ENCODE measurements around the gene ERMAP.

- no peak for TF ChIP-seq USF1 (IDR thresholded peaks at IDR 0.05; ENCODE audit: borderline replicate concordance, extremely low read length, insufficient read depth, low read depth, low read length)
- TF ChIP-seq CHD1 (IDR thresholded peaks at IDR 0.05; ENCODE audit: low read depth, low read length): no peak
- no peak for TF ChIP-seq HCFC1 (IDR thresholded peaks at IDR 0.05; ENCODE audit: low read length)
- no peak for TF ChIP-seq POLR2A (IDR thresholded peaks at IDR 0.05; ENCODE audit: low read depth, low read length)
- TF ChIP-seq ELK1 (IDR thresholded peaks at IDR 0.05; ENCODE audit: low read depth, low read length): no peak
- no peak for TF ChIP-seq POLR2AphosphoS5 (IDR thresholded peaks at IDR 0.05; ENCODE audit: low read length)
- no peak for TF ChIP-seq ATF7 (IDR thresholded peaks at IDR 0.05; ENCODE audit: low read depth)
- TF ChIP-seq EZH2 (IDR thresholded peaks at IDR 0.05; ENCODE audit: borderline replicate concordance, control insufficient read depth, low read depth, low read length): no peak
- TF ChIP-seq, protein P1, sequence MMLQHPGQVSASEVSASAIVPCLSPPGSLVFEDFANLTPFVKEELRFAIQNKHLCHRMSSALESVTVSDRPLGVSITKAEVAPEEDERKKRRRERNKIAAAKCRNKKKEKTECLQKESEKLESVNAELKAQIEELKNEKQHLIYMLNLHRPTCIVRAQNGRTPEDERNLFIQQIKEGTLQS (IDR thresholded peaks at IDR 0.05; ENCODE audit: borderline replicate concordance, extremely low read depth, low read depth, low read length): no peak
- no peak for TF ChIP-seq ETV6 (conservative IDR thresholded peaks at IDR 0.05 in 1 of 2, IDR thresholded peaks at IDR 0.05 in 1 of 2; ENCODE audit: borderline replicate concordance in 1 of 2, low read depth in 1 of 2)
- TF ChIP-seq, protein P2, sequence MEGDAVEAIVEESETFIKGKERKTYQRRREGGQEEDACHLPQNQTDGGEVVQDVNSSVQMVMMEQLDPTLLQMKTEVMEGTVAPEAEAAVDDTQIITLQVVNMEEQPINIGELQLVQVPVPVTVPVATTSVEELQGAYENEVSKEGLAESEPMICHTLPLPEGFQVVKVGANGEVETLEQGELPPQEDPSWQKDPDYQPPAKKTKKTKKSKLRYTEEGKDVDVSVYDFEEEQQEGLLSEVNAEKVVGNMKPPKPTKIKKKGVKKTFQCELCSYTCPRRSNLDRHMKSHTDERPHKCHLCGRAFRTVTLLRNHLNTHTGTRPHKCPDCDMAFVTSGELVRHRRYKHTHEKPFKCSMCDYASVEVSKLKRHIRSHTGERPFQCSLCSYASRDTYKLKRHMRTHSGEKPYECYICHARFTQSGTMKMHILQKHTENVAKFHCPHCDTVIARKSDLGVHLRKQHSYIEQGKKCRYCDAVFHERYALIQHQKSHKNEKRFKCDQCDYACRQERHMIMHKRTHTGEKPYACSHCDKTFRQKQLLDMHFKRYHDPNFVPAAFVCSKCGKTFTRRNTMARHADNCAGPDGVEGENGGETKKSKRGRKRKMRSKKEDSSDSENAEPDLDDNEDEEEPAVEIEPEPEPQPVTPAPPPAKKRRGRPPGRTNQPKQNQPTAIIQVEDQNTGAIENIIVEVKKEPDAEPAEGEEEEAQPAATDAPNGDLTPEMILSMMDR (IDR thresholded peaks at IDR 0.05 in 2 of 3, conservative IDR thresholded peaks at IDR 0.05 in 1 of 3; ENCODE audit: control insufficient read depth in 2 of 3, extremely low read depth in 1 of 3, insufficient read depth in 1 of 3, low read depth in 3 of 3, low read length in 3 of 3): no peak; a peak in 1 of 6 replicates
- TF ChIP-seq, protein P3, sequence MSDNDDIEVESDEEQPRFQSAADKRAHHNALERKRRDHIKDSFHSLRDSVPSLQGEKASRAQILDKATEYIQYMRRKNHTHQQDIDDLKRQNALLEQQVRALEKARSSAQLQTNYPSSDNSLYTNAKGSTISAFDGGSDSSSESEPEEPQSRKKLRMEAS (IDR thresholded peaks at IDR 0.05; ENCODE audit: low read depth, low read length): no peak
- TF ChIP-seq MEF2A (IDR thresholded peaks at IDR 0.05; ENCODE audit: insufficient read depth, low read depth, low read length): no peak
- TF ChIP-seq STAT3 (IDR thresholded peaks at IDR 0.05; ENCODE audit: low read depth, low read length): no peak
Measured at GRCh38 chr1:42861014-42861399, 44.1 kb downstream of the ERMAP start.
